Ramos (cell line): ENCODE data around the gene TEX2.

Source experiments
- in situ Hi-C: fragments of 300-500 bp; cut with MboI; formaldehyde crosslinking; loops from one replicate; pipeline ENCODE4 v1.14.3; 2022; ENCODE audit warnings: low sequenced_read_pairs; ENCODE audit not compliant: unreplicated experiment

The TEX2 gene

GRCh38 chr17:64263000-64263766 is at the start of gene TEX2:
TSS of gene TEX2 (minus strand) at chr17:64263260. CDS start at chr17:64214217, 49,043 bp downstream.
- in situ Hi-C loops, result no loop called here

- in situ Hi-C loops, result loop anchor here (5.0 to 10.0 kb wide), 2 partner anchors 183 to 335 kb away; no protein-coding TSS in a partner anchor
Observed at GRCh38 chr17:64309710-64310109, 46.6 kb upstream of the TEX2 start.

GRCh38 chr17:64309021-64309420 is 46.0 kb upstream of the TEX2 start:
- in situ Hi-C loops, result loop anchor here (5.0 kb wide), 1 partner anchor 183 kb away; no protein-coding TSS in a partner anchor

GRCh38 chr17:64306850-64307463 is 43.9 kb upstream of the TEX2 start:
- in situ Hi-C loops, result loop anchor here (5.0 kb wide), 1 partner anchor 185 kb away; no protein-coding TSS in a partner anchor

- in situ Hi-C loops, result no loop called here
Observed at GRCh38 chr17:64304551-64304950, 41.5 kb upstream of the TEX2 start.

GRCh38 chr17:64300699-64300965 is 37.6 kb upstream of the TEX2 start:
- in situ Hi-C loops, result no loop called here

GRCh38 chr17:64297467-64298088 is 34.5 kb upstream of the TEX2 start:
- in situ Hi-C loops, result no loop called here

- in situ Hi-C loops, result no loop called here
Observed at GRCh38 chr17:64296246-64296645, 33.2 kb upstream of the TEX2 start.

- in situ Hi-C loops, result no loop called here
Observed at GRCh38 chr17:64295146-64295545, 32.1 kb upstream of the TEX2 start.

- in situ Hi-C loops, result no loop called here
Observed at GRCh38 chr17:64291268-64291851, 28.3 kb upstream of the TEX2 start.

- in situ Hi-C loops, result loop anchor here (10.0 kb wide), 3 partner anchors 115 to 405 kb away; partner anchors contain the start of gene GH2
Observed at GRCh38 chr17:64289741-64290141, 26.7 kb upstream of the TEX2 start.

- in situ Hi-C loops, result loop anchor here (10.0 kb wide), 3 partner anchors 108 to 398 kb away; partner anchors contain the start of gene GH2
Observed at GRCh38 chr17:64282753-64283080, 19.7 kb upstream of the TEX2 start.

GRCh38 chr17:64281962-64282752 is 19.1 kb upstream of the TEX2 start:
- in situ Hi-C loops, result loop anchor here (10.0 kb wide), 3 partner anchors 107 to 397 kb away; partner anchors contain the start of gene GH2

- in situ Hi-C loops, result loop anchor here (10.0 kb wide), 2 partner anchors 56 to 134 kb away; no protein-coding TSS in a partner anchor
Observed at GRCh38 chr17:64278614-64279013, 15.6 kb upstream of the TEX2 start.

GRCh38 chr17:64277831-64278562 is 14.9 kb upstream of the TEX2 start:
- in situ Hi-C loops, result loop anchor here (10.0 kb wide), 2 partner anchors 57 to 133 kb away; no protein-coding TSS in a partner anchor

GRCh38 chr17:64276961-64277505 is 14.0 kb upstream of the TEX2 start:
- in situ Hi-C loops, result loop anchor here (10.0 kb wide), 2 partner anchors 58 to 132 kb away; no protein-coding TSS in a partner anchor

GRCh38 chr17:64275016-64275415 is 12.0 kb upstream of the TEX2 start:
- in situ Hi-C loops, result loop anchor here (10.0 kb wide), 2 partner anchors 60 to 130 kb away; no protein-coding TSS in a partner anchor

- in situ Hi-C loops, result loop anchor here (10.0 kb wide), 2 partner anchors 62 to 128 kb away; no protein-coding TSS in a partner anchor
Observed at GRCh38 chr17:64273006-64273405, 9.9 kb upstream of the TEX2 start.

GRCh38 chr17:64270885-64271284 is 7.8 kb upstream of the TEX2 start:
- in situ Hi-C loops, result loop anchor here (10.0 kb wide), 2 partner anchors 64 to 126 kb away; no protein-coding TSS in a partner anchor
